Measurements from ENCODE around the gene DMC1. TPM values are rescaled to one million over a fixed set of nuclear protein-coding genes. Genes with fewer than 3 reads are reported as not detected.

The DMC1 gene
- total and polyA plus RNA-seq, 2 of the 13 experiments (the other 11 are each of a cell fraction or from before 2014, with no cell fraction given) = 0.82 TPM; not detected in 1

DNA sequence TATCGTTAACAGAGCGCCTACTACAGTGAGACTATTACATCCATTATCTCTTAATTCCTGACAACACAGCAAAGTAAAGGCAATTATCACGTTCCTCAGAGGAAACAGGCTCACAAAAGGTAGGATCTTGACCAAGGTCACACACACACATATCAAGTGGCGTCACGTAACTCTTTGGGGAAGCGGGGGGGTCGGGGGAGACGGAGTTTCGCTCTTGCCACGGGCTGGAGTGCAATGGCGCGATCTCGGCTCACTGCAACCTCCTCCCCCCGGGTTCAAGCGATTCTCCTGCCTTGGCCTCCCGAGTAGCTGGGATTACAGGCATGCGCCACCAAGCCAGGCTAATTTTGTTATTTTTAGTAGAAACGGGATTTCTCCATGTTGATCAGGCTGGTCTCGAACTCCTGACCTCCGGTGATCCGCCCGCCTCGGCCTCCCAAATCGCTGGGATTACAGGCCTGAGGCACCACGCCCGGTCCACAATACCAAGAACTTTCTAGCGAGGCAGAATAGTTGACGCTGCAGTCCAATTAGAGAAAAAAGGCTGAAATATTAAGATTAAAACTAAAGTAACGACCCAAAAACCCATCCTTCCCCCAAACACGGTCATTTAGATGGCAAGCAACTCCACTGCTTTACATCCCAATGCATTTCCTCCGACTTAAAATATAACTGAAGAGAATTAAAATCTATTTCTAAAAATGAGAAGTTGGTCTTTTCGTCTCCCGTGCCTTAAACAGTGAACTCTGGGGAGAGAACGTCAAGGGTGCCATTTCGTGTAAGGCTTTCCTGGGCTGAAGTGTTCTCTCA is 65.0 kb downstream of the DMC1 start (continued):
- TF ChIP-seq PRPF4 (IDR thresholded peaks at IDR 0.05; ENCODE audit: low read depth, low read length, poor library complexity, severe bottlenecking) = no peak
- TF ChIP-seq ZNF484 (CRISPR knock-in tag; IDR thresholded peaks at IDR 0.05; ENCODE audit: borderline replicate concordance, low read depth) = no peak
- TF ChIP-seq MIER3 (CRISPR knock-in tag; IDR thresholded peaks at IDR 0.05; ENCODE audit: borderline replicate concordance) = no peak
- TF ChIP-seq NFYC (CRISPR knock-in tag; IDR thresholded peaks at IDR 0.05) = no peak
- peak; percentile 47; the same call in 1 of the 2 replicates for TF ChIP-seq HOXA3 (CRISPR knock-in tag; IDR thresholded peaks at IDR 0.05)
- TF ChIP-seq U2AF1 (optimal IDR thresholded peaks at IDR 0.05; ENCODE audit: low read depth, low read length) = no peak
- TF ChIP-seq, protein P1, sequence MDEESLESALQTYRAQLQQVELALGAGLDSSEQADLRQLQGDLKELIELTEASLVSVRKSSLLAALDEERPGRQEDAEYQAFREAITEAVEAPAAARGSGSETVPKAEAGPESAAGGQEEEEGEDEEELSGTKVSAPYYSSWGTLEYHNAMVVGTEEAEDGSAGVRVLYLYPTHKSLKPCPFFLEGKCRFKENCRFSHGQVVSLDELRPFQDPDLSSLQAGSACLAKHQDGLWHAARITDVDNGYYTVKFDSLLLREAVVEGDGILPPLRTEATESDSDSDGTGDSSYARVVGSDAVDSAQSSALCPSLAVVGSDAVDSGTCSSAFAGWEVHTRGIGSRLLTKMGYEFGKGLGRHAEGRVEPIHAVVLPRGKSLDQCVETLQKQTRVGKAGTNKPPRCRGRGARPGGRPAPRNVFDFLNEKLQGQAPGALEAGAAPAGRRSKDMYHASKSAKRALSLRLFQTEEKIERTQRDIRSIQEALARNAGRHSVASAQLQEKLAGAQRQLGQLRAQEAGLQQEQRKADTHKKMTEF (CRISPR knock-in tag; IDR thresholded peaks at IDR 0.05) = peak; percentile 31; the same call in 1 of the 2 replicates
- TF ChIP-seq ZNF670 (CRISPR knock-in tag; IDR thresholded peaks at IDR 0.05; ENCODE audit: borderline replicate concordance) = 0 out of 2 replicates have a peak, but pooled peaks have one; percentile 59
- no peak for TF ChIP-seq GATAD2A (CRISPR knock-in tag; IDR thresholded peaks at IDR 0.05)
- TF ChIP-seq, protein P2, sequence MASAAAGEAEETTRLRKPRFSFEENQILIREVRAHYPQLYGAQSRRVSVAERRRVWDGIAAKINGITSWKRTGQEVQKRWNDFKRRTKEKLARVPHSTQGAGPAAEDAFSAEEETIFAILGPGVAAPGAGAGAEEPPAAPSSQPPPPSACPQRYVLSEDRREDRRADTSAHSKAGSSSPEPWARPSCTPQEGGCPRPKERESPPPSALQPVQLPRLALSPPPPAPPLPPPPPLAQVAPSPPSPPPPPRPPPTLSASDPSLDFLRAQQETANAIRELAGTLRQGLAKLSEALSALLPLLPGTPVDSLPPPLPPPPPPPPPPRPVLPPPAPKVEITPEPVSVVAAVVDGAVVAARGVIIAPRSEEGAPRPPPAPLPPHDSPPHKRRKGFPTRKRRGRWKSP (CRISPR knock-in tag; IDR thresholded peaks at IDR 0.05) = no peak
- no peak for TF ChIP-seq ZNF570 (CRISPR knock-in tag; IDR thresholded peaks at IDR 0.05; ENCODE audit: borderline replicate concordance)
- TF ChIP-seq, protein P3, sequence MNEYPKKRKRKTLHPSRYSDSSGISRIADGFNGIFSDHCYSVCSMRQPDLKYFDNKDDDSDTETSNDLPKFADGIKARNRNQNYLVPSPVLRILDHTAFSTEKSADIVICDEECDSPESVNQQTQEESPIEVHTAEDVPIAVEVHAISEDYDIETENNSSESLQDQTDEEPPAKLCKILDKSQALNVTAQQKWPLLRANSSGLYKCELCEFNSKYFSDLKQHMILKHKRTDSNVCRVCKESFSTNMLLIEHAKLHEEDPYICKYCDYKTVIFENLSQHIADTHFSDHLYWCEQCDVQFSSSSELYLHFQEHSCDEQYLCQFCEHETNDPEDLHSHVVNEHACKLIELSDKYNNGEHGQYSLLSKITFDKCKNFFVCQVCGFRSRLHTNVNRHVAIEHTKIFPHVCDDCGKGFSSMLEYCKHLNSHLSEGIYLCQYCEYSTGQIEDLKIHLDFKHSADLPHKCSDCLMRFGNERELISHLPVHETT (CRISPR knock-in tag; conservative IDR thresholded peaks at IDR 0.05) = no peak
- 0 out of 2 replicates have a peak, but pooled peaks have one; percentile 23 for TF ChIP-seq ZFP90 (CRISPR knock-in tag; IDR thresholded peaks at IDR 0.05; ENCODE audit: borderline replicate concordance)
- TF ChIP-seq, protein P4, sequence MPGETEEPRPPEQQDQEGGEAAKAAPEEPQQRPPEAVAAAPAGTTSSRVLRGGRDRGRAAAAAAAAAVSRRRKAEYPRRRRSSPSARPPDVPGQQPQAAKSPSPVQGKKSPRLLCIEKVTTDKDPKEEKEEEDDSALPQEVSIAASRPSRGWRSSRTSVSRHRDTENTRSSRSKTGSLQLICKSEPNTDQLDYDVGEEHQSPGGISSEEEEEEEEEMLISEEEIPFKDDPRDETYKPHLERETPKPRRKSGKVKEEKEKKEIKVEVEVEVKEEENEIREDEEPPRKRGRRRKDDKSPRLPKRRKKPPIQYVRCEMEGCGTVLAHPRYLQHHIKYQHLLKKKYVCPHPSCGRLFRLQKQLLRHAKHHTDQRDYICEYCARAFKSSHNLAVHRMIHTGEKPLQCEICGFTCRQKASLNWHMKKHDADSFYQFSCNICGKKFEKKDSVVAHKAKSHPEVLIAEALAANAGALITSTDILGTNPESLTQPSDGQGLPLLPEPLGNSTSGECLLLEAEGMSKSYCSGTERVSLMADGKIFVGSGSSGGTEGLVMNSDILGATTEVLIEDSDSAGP (CRISPR knock-in tag; IDR thresholded peaks at IDR 0.05; ENCODE audit: borderline replicate concordance) = peak; percentile 16; the same call in 1 of the 2 replicates
- TF ChIP-seq SRSF4 (IDR thresholded peaks at IDR 0.05; ENCODE audit: low read depth, low read length, poor library complexity, severe bottlenecking) = no peak
- no peak for TF ChIP-seq ZNF235 (CRISPR knock-in tag; IDR thresholded peaks at IDR 0.05; ENCODE audit: borderline replicate concordance)
- TF ChIP-seq, protein P5, sequence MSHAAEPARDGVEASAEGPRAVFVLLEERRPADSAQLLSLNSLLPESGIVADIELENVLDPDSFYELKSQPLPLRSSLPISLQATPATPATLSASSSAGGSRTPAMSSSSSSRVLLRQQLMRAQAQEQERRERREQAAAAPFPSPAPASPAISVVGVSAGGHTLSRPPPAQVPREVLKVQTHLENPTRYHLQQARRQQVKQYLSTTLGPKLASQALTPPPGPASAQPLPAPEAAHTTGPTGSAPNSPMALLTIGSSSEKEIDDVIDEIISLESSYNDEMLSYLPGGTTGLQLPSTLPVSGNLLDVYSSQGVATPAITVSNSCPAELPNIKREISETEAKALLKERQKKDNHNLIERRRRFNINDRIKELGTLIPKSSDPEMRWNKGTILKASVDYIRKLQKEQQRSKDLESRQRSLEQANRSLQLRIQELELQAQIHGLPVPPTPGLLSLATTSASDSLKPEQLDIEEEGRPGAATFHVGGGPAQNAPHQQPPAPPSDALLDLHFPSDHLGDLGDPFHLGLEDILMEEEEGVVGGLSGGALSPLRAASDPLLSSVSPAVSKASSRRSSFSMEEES (CRISPR knock-in tag; IDR thresholded peaks at IDR 0.05) = no peak
- no peak for TF ChIP-seq HOXA9 (CRISPR knock-in tag; IDR thresholded peaks at IDR 0.05; ENCODE audit: borderline replicate concordance)
- TF ChIP-seq, protein P6, sequence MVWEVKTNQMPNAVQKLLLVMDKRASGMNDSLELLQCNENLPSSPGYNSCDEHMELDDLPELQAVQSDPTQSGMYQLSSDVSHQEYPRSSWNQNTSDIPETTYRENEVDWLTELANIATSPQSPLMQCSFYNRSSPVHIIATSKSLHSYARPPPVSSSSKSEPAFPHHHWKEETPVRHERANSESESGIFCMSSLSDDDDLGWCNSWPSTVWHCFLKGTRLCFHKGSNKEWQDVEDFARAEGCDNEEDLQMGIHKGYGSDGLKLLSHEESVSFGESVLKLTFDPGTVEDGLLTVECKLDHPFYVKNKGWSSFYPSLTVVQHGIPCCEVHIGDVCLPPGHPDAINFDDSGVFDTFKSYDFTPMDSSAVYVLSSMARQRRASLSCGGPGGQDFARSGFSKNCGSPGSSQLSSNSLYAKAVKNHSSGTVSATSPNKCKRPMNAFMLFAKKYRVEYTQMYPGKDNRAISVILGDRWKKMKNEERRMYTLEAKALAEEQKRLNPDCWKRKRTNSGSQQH (CRISPR knock-in tag; IDR thresholded peaks at IDR 0.05; ENCODE audit: low read depth) = 0 out of 2 replicates have a peak, but pooled peaks have one; percentile 28
- no peak for TF ChIP-seq ZNF510 (CRISPR knock-in tag; IDR thresholded peaks at IDR 0.05; ENCODE audit: low read depth)
